ENCODE results near the gene CFAP57. TPM values are rescaled to one million over a fixed set of nuclear protein-coding genes. Genes with fewer than 3 reads are reported as not detected.

The CFAP57 gene
- total and polyA plus RNA-seq, 4 donors = 2.9 to 6.9 (median 5.4) TPM

DNA sequence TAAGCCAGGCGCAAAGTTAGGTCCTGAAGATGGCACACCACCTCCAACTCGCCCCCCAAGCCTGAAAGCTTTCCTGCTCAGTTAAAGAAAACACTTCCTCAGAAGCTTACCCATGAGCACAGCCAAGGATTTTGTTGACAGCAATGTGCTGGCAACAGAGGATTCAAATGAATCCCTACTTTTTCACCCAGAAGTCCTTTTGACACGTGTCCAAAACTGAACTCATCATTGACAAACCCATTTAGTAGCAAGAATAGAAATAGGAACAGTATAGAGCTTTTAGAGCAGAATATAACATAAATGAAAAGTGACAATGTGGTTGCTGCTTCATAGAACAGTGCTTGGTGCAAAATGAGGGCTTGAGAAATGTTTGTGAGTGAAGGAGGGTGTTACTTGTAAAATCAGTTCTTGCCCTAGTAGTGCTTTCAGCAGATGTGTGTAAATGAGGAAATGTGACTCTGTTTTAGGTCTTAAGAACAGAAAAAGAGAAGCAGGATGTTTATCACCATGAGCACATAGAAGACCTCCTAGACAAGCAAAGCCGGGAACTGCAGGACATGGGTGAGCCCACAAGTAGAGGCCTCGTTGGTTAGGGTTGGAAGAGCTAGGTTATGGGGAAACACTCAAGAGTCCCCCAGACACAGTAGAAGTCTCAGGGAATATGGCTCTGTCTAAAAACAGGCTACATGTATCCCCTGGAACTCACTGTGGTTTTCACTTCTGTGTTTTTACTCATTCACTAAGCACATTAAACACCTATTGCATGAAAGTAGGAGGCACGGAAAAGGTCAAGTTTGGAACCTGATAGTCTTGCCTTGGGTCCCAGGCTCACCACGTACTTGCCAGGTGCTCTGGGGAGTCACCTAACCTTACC, 49.0 kb downstream of the CFAP57 start:
- no peak overlapping the region for H3K4me3 ChIP-seq (ENCODE audit: low read depth, low read length)
- DNase-seq (ENCODE audit: low read depth in 4 of 6, low spot score in 6 of 6) = peak in 1 of 6 donors; percentile 53
- H3K27ac ChIP-seq (ENCODE audit: low read depth, low read length) = no peak overlapping the region
- H3K36me3 ChIP-seq (ENCODE audit: control insufficient read depth, insufficient read depth, low read length) = peaks cover 1% of the 10 kb centered on the region
- 86% methylated on average over 4 of the region's 7 CpGs for WGBS (ENCODE audit: insufficient coverage)
- H3K9me3 ChIP-seq (ENCODE audit: control insufficient read depth, insufficient read depth, low read length) = no peaks in the 10 kb centered on the region
- no peaks in the 10 kb centered on the region for H3K27me3 ChIP-seq (ENCODE audit: control insufficient read depth, insufficient read depth, low read length)
- no peaks in the 10 kb centered on the region for H3K4me1 ChIP-seq (ENCODE audit: control insufficient read depth, insufficient read depth, low read length)

DNA sequence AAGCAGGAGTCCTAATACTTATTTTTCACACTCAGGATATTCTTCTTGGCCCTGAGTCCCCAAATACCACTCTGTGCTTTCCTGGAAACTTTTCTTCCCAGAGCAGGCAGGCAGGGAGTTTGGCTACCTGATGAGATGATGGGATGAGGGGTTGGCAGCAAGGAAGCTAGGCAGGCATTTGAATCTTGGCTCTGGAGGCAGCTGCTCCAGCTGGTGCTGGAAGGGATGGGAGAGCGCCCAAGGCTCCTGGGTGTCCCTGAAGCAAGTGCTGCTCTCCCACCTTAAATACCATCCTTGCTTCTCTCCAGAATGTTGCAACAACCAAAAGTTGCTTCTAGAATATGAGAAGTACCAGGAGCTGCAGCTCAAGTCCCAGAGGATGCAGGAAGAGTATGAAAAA, 49.7 kb downstream of the CFAP57 start:
- Histone ChIP-seq H3K4me3 (ENCODE audit: low read depth, low read length) (no peak overlapping the region), H3K9me3 (ENCODE audit: control insufficient read depth, insufficient read depth, low read length) (no peaks in the 10 kb centered on the region), H3K36me3 (ENCODE audit: control insufficient read depth, insufficient read depth, low read length) (no peaks in the 10 kb centered on the region), H3K27me3 (ENCODE audit: control insufficient read depth, insufficient read depth, low read length) (no peaks in the 10 kb centered on the region), H3K4me1 (ENCODE audit: control insufficient read depth, insufficient read depth, low read length) (no peaks in the 10 kb centered on the region), H3K27ac (ENCODE audit: low read depth, low read length) (no peak overlapping the region)
- no CpG with 5 or more reads among the region's 1 CpG for WGBS (ENCODE audit: insufficient coverage)
- peak in 1 of 6 donors; percentile 45 for DNase-seq (ENCODE audit: low read depth in 4 of 6, low spot score in 6 of 6)

GRCh38 chr1:43222879-43223278, 50.7 kb downstream of the CFAP57 start:
- H3K36me3 ChIP-seq (ENCODE audit: control insufficient read depth, insufficient read depth, low read length) = no peaks in the 10 kb centered on the region
- no peak overlapping the region for H3K4me3 ChIP-seq (ENCODE audit: low read depth, low read length)
- H3K4me1 ChIP-seq (ENCODE audit: control insufficient read depth, insufficient read depth, low read length) = peaks cover 3% of the 10 kb centered on the region
- H3K27me3 ChIP-seq (ENCODE audit: control insufficient read depth, insufficient read depth, low read length) = no peaks in the 10 kb centered on the region
- DNase-seq (ENCODE audit: low read depth in 4 of 6, low spot score in 6 of 6) = no peak
- WGBS (ENCODE audit: insufficient coverage) = 92% methylated on average over 7 of the region's 9 CpGs
- no peaks in the 10 kb centered on the region for H3K9me3 ChIP-seq (ENCODE audit: control insufficient read depth, insufficient read depth, low read length)
- H3K27ac ChIP-seq (ENCODE audit: low read depth, low read length) = no peak overlapping the region

- no CpG with 5 or more reads among the region's 3 CpGs for WGBS (ENCODE audit: insufficient coverage)
- Histone ChIP-seq H3K4me1 (ENCODE audit: control insufficient read depth, insufficient read depth, low read length) (peaks cover 7% of the 10 kb centered on the region), H3K4me3 (ENCODE audit: low read depth, low read length) (no peak overlapping the region), H3K36me3 (ENCODE audit: control insufficient read depth, insufficient read depth, low read length) (no peaks in the 10 kb centered on the region), H3K27me3 (ENCODE audit: control insufficient read depth, insufficient read depth, low read length) (no peaks in the 10 kb centered on the region), H3K9me3 (ENCODE audit: control insufficient read depth, insufficient read depth, low read length) (no peaks in the 10 kb centered on the region), H3K27ac (ENCODE audit: low read depth, low read length) (no peak overlapping the region)
- DNase-seq (ENCODE audit: low read depth in 4 of 6, low spot score in 6 of 6) = no peak
These were observed 53.0 kb downstream of the CFAP57 start for GRCh38 chr1:43225168-43225567.

DNA sequence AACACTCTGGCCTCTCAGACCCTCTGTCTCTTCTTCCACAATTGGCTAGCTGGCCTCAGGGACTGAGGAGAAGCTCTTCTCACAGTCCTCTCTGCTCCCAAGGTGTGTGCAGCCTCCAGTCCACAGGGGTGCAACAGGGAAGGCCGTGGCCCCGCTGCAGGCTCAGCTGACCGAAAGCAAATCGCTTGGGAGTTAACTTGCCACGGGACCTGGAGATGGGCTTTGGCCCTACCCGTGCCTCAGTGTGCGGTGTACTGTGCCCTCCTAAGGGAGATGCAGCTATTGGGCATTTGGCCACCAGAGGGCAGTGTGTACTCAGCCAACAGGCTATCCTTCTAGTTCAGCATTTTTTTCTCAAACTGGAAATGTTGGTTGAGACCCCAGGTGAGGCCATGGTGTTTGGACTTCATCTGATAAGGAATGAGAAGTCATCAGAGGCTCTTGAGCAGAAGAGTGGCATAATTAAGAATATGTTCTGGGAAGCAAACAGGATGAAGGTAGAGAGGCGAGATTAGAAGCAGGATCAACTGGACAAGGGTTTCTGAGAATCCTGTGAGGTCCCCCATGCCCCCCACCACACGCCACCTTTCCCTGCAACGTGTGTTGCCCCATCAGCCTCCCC, 55.1 kb downstream of the CFAP57 start:
- peak; percentile 49 to 95 (median 76) for DNase-seq (ENCODE audit: low read depth in 4 of 6, low spot score in 6 of 6)
- Histone ChIP-seq H3K36me3 (ENCODE audit: control insufficient read depth, insufficient read depth, low read length) (peaks cover 3% of the 10 kb centered on the region), H3K27ac (ENCODE audit: low read depth, low read length) (no peak overlapping the region), H3K4me1 (ENCODE audit: control insufficient read depth, insufficient read depth, low read length) (peaks cover 11% of the 10 kb centered on the region), H3K4me3 (ENCODE audit: low read depth, low read length) (no peak overlapping the region), H3K27me3 (ENCODE audit: control insufficient read depth, insufficient read depth, low read length) (no peaks in the 10 kb centered on the region), H3K9me3 (ENCODE audit: control insufficient read depth, insufficient read depth, low read length) (no peaks in the 10 kb centered on the region)
- WGBS (ENCODE audit: insufficient coverage) = 20% methylated on average over 10 of the region's 10 CpGs

DNA sequence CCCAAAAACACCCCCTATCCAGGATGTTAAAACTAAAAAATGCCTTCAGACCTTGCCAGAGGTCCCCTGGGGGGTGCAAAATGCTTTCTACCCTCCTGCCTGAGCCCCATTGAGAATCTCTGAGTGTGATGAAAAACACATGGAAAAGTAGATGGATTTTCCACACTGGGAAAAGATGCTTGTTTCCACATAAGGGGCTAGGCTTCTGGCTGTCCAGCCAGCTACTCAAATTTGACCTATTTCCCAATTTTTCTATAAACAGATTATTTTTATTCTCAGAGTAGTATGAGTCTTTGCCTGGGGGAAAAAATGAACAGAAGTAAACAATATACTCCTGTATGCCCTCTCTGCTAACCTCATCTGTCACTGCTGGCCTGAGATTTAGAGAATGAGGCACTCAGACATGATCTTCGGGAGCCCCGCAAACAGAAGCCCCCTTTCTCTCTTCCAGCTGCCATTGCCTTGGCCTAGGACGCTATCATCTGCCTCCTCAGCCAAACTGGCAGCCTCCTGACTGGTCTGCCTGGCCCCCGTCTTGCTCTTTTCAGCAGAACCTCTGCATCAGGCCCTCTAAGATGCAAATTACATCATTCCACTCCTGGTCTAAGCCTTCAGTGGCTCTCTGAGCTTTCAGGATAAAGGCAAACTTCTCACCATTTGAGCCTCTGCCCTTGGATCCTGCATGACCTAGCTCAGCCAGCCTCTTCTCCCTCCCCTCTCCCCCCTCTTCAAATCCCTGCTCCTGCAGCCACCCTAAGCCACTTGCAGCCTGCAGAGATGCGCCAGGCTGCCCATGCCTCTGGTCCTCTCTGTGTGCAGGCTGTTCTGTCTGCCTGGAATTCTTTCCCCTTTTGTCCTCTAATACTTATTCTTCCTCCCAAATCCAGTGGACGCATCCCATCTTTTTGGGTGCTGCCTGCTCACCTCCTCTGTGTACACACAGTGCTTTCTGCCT, 58.0 kb downstream of the CFAP57 start:
- no peak overlapping the region for H3K27ac ChIP-seq (ENCODE audit: low read depth, low read length)
- H3K9me3 ChIP-seq (ENCODE audit: control insufficient read depth, insufficient read depth, low read length) = no peaks in the 10 kb centered on the region
- no peaks in the 10 kb centered on the region for H3K27me3 ChIP-seq (ENCODE audit: control insufficient read depth, insufficient read depth, low read length)
- DNase-seq (ENCODE audit: low read depth in 4 of 6, low spot score in 6 of 6) = no peak
- 66% methylated on average over 6 of the region's 6 CpGs for WGBS (ENCODE audit: insufficient coverage)
- H3K4me3 ChIP-seq (ENCODE audit: low read depth, low read length) = no peak overlapping the region
- peaks cover 3% of the 10 kb centered on the region for H3K36me3 ChIP-seq (ENCODE audit: control insufficient read depth, insufficient read depth, low read length)
- peaks cover 11% of the 10 kb centered on the region for H3K4me1 ChIP-seq (ENCODE audit: control insufficient read depth, insufficient read depth, low read length)

DNA sequence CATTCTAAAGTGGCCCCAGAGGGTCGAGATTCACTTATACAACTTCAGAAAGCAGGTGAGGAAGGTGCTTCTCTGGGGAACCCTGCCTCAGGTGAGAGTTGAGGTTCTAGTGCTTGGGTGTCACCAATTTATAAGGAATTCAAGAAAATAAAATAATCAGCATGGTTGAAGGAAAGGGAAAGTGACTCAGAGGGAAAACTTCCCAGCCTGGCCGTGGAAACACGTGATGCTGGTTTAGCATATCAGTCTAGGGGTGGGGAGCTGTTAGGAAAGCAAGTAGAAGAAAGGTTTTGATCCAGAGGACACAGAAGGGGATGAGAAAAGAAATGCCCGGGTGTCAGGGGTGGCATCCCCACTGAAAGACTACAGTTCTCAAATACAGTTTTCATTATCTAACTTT, 59.9 kb downstream of the CFAP57 start:
- Histone ChIP-seq H3K27ac (ENCODE audit: low read depth, low read length) (no peak overlapping the region), H3K27me3 (ENCODE audit: control insufficient read depth, insufficient read depth, low read length) (no peaks in the 10 kb centered on the region), H3K9me3 (ENCODE audit: control insufficient read depth, insufficient read depth, low read length) (no peaks in the 10 kb centered on the region), H3K36me3 (ENCODE audit: control insufficient read depth, insufficient read depth, low read length) (peaks cover 3% of the 10 kb centered on the region), H3K4me1 (ENCODE audit: control insufficient read depth, insufficient read depth, low read length) (peaks cover 10% of the 10 kb centered on the region), H3K4me3 (ENCODE audit: low read depth, low read length) (no peak overlapping the region)
- no peak for DNase-seq (ENCODE audit: low read depth in 4 of 6, low spot score in 6 of 6)
- WGBS (ENCODE audit: insufficient coverage) = 67% methylated on average over 2 of the region's 4 CpGs

DNA sequence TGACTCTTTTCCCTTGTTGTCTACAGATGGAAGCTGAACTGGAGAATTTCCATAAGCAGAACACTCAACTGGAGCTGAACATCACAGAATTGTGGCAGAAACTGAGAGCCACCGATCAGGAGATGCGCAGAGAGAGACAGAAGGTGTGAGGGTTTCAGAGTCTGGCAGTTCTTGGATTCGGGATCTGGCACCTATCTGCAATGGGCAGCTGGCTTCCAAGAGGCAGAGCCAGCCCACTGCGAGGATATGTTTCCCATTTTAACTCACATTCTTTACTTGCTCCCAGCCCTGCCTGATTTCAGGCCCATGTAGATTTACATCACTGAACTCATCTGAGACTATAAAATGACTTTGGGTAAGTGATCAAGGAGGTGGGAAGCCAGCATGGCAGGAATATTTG, 60.4 kb downstream of the CFAP57 start:
- H3K36me3 ChIP-seq (ENCODE audit: control insufficient read depth, insufficient read depth, low read length) = peaks cover 3% of the 10 kb centered on the region
- no peaks in the 10 kb centered on the region for H3K9me3 ChIP-seq (ENCODE audit: control insufficient read depth, insufficient read depth, low read length)
- peaks cover 8% of the 10 kb centered on the region for H3K4me1 ChIP-seq (ENCODE audit: control insufficient read depth, insufficient read depth, low read length)
- no peaks in the 10 kb centered on the region for H3K27me3 ChIP-seq (ENCODE audit: control insufficient read depth, insufficient read depth, low read length)
- H3K27ac ChIP-seq (ENCODE audit: low read depth, low read length) = no peak overlapping the region
- WGBS (ENCODE audit: insufficient coverage) = 77% methylated on average over 2 of the region's 4 CpGs
- DNase-seq (ENCODE audit: low read depth in 4 of 6, low spot score in 6 of 6) = peak in 2 of 6 donors; percentile 6 to 85
- no peak overlapping the region for H3K4me3 ChIP-seq (ENCODE audit: low read depth, low read length)

- H3K4me3 ChIP-seq (ENCODE audit: low read depth, low read length) = no peak overlapping the region
- H3K9me3 ChIP-seq (ENCODE audit: control insufficient read depth, insufficient read depth, low read length) = no peaks in the 10 kb centered on the region
- no peak for DNase-seq (ENCODE audit: low read depth in 4 of 6, low spot score in 6 of 6)
- 85% methylated on average over 5 of the region's 5 CpGs for WGBS (ENCODE audit: insufficient coverage)
- H3K4me1 ChIP-seq (ENCODE audit: control insufficient read depth, insufficient read depth, low read length) = peaks cover 12% of the 10 kb centered on the region
- H3K27ac ChIP-seq (ENCODE audit: low read depth, low read length) = no peak overlapping the region
- H3K36me3 ChIP-seq (ENCODE audit: control insufficient read depth, insufficient read depth, low read length) = peaks cover 3% of the 10 kb centered on the region
- H3K27me3 ChIP-seq (ENCODE audit: control insufficient read depth, insufficient read depth, low read length) = no peaks in the 10 kb centered on the region
These were observed 61.5 kb downstream of the CFAP57 start for GRCh38 chr1:43233631-43234030.

Data from spinal cord (tissue), 10 donors.